ENCODE measurements around the gene OR8H1.

- TF ChIP-seq CTCF (IDR thresholded peaks at IDR 0.05) = no peak
- TF ChIP-seq POLR2A (IDR thresholded peaks at IDR 0.05) = no peak
Observed at GRCh38 chr11:56340289-56340688, 48.2 kb upstream of the OR8H1 start.
